ENCODE data around the gene YARS2. TPM values are rescaled to one million over a fixed set of nuclear protein-coding genes. Genes with fewer than 3 reads are reported as not detected.
A peak's percentile ranks its signal among the peaks of the same experiment; 100 is the strongest.

The YARS2 gene
- total and polyA plus RNA-seq, 2 experiments from 2014 or later, result 73.0 to 76.7 TPM

- H3K4me1 ChIP-seq (ENCODE audit: insufficient read depth), result no peaks in the 10 kb centered on the region
These were observed 6.0 kb upstream of the YARS2 start for GRCh38 chr12:32761716-32762115.

GRCh38 chr12:32757157-32757556, 1.5 kb upstream of the YARS2 start:
- Histone ChIP-seq H3K79me2 (replicated peaks; ENCODE audit: insufficient read depth) (peaks cover 24% of the 10 kb centered on the region), H3K27ac (ENCODE audit: low read depth) (no peak overlapping the region), H3F3A (replicated peaks; ENCODE audit: low read depth) (no peaks in the 10 kb centered on the region; the same call in 1 of the 2 replicates), H3K36me3 (ENCODE audit: insufficient read depth) (peaks cover 12% of the 10 kb centered on the region; the same call in 1 of the 2 replicates), H3K27me3 (ENCODE audit: insufficient read depth) (no peaks in the 10 kb centered on the region), H3K4me2 (no peak overlapping the region), H3K9me2 (ENCODE audit: insufficient read depth) (no peaks in the 10 kb centered on the region), H2AFZ (no peak overlapping the region), H3K4me3 (no peak overlapping the region), H4K20me1 (replicated peaks; ENCODE audit: insufficient read depth) (0 out of 2 replicates have a peak, but pooled peaks cover 3% of the 10 kb centered on the region), H3K4me1 (ENCODE audit: insufficient read depth) (peaks cover 8% of the 10 kb centered on the region)
- no peaks in the 10 kb centered on the region for H3K27me3 Mint-ChIP-seq (ENCODE audit: insufficient read depth, low read depth, poor library complexity)
- peaks cover 13% of the 10 kb centered on the region; the same call in 2 of the 3 replicates for H3K4me1 Mint-ChIP-seq
- no peaks in the 10 kb centered on the region for H3K9me3 Mint-ChIP-seq
- H3K4me3 Mint-ChIP-seq, result no peak overlapping the region
- no peak overlapping the region for H3K27ac Mint-ChIP-seq
- peaks cover 20% of the 10 kb centered on the region for H3K36me3 Mint-ChIP-seq (ENCODE audit: low read depth)
- ATAC-seq (no peak), DNase-seq (ENCODE audit: low spot score) (no peak)
- no peak for TF ChIP-seq EZH2phosphoT487 (IDR thresholded peaks at IDR 0.05; ENCODE audit: unreplicated experiment)
- TF ChIP-seq CREB1 (CRISPR knock-in tag; IDR thresholded peaks at IDR 0.05; ENCODE audit: low read depth), result no peak
- TF ChIP-seq ETS1 (IDR thresholded peaks at IDR 0.05), result no peak
- no peak for TF ChIP-seq ZNF114 (CRISPR knock-in tag; IDR thresholded peaks at IDR 0.05)
- no peak for TF ChIP-seq EZH2 (IDR thresholded peaks at IDR 0.05; ENCODE audit: low read depth, unreplicated experiment)
- no peak for TF ChIP-seq JUNB (IDR thresholded peaks at IDR 0.05; ENCODE audit: unreplicated experiment)
- TF ChIP-seq, protein P1, sequence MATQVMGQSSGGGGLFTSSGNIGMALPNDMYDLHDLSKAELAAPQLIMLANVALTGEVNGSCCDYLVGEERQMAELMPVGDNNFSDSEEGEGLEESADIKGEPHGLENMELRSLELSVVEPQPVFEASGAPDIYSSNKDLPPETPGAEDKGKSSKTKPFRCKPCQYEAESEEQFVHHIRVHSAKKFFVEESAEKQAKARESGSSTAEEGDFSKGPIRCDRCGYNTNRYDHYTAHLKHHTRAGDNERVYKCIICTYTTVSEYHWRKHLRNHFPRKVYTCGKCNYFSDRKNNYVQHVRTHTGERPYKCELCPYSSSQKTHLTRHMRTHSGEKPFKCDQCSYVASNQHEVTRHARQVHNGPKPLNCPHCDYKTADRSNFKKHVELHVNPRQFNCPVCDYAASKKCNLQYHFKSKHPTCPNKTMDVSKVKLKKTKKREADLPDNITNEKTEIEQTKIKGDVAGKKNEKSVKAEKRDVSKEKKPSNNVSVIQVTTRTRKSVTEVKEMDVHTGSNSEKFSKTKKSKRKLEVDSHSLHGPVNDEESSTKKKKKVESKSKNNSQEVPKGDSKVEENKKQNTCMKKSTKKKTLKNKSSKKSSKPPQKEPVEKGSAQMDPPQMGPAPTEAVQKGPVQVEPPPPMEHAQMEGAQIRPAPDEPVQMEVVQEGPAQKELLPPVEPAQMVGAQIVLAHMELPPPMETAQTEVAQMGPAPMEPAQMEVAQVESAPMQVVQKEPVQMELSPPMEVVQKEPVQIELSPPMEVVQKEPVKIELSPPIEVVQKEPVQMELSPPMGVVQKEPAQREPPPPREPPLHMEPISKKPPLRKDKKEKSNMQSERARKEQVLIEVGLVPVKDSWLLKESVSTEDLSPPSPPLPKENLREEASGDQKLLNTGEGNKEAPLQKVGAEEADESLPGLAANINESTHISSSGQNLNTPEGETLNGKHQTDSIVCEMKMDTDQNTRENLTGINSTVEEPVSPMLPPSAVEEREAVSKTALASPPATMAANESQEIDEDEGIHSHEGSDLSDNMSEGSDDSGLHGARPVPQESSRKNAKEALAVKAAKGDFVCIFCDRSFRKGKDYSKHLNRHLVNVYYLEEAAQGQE (IDR thresholded peaks at IDR 0.05; ENCODE audit: unreplicated experiment), result no peak
- TF ChIP-seq NANOG (IDR thresholded peaks at IDR 0.05; ENCODE audit: borderline replicate concordance), result no peak

More at GRCh38 chr12:32761716-32762115, 6.0 kb upstream of the YARS2 start:
- H3K27ac Mint-ChIP-seq, result no peak overlapping the region
- H3K79me2 ChIP-seq (replicated peaks; ENCODE audit: insufficient read depth), result no peaks in the 10 kb centered on the region
- H2AFZ ChIP-seq, result peak overlapping the region; percentile 56
- TF ChIP-seq CREB1 (CRISPR knock-in tag; IDR thresholded peaks at IDR 0.05; ENCODE audit: low read depth), result no peak
- TF ChIP-seq, protein P2, sequence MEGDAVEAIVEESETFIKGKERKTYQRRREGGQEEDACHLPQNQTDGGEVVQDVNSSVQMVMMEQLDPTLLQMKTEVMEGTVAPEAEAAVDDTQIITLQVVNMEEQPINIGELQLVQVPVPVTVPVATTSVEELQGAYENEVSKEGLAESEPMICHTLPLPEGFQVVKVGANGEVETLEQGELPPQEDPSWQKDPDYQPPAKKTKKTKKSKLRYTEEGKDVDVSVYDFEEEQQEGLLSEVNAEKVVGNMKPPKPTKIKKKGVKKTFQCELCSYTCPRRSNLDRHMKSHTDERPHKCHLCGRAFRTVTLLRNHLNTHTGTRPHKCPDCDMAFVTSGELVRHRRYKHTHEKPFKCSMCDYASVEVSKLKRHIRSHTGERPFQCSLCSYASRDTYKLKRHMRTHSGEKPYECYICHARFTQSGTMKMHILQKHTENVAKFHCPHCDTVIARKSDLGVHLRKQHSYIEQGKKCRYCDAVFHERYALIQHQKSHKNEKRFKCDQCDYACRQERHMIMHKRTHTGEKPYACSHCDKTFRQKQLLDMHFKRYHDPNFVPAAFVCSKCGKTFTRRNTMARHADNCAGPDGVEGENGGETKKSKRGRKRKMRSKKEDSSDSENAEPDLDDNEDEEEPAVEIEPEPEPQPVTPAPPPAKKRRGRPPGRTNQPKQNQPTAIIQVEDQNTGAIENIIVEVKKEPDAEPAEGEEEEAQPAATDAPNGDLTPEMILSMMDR (conservative IDR thresholded peaks at IDR 0.05; ENCODE audit: low read depth in 2 of 2), result no peak
- TF ChIP-seq, protein P1 (IDR thresholded peaks at IDR 0.05; ENCODE audit: unreplicated experiment), result no peak
- H3K9me3 Mint-ChIP-seq, result no peaks in the 10 kb centered on the region
- no peak overlapping the region for H3K4me3 Mint-ChIP-seq
- H3K4me2 ChIP-seq, result no peak overlapping the region
- H3K36me3 ChIP-seq (ENCODE audit: insufficient read depth), result no peaks in the 10 kb centered on the region
- no peaks in the 10 kb centered on the region for H4K20me1 ChIP-seq (replicated peaks; ENCODE audit: insufficient read depth)
- H3K27ac ChIP-seq (ENCODE audit: low read depth), result no peak overlapping the region
- ATAC-seq, result no peak
- H3K27me3 ChIP-seq (ENCODE audit: insufficient read depth), result no peaks in the 10 kb centered on the region
- no peak overlapping the region for H3K4me3 ChIP-seq
- 0 out of 3 replicates have a peak, but pooled peaks cover under 1% of the 10 kb centered on the region for H3K4me1 Mint-ChIP-seq
- H3K9me2 ChIP-seq (ENCODE audit: insufficient read depth), result no peaks in the 10 kb centered on the region
- H3F3A ChIP-seq (replicated peaks; ENCODE audit: low read depth), result no peaks in the 10 kb centered on the region
- H3K27me3 Mint-ChIP-seq (ENCODE audit: insufficient read depth, low read depth, poor library complexity), result no peaks in the 10 kb centered on the region
- DNase-seq (ENCODE audit: low spot score), result no peak
- no peaks in the 10 kb centered on the region for H3K36me3 Mint-ChIP-seq (ENCODE audit: low read depth)
